Astrocyte (in vitro differentiated cells and primary cell): Measurements from ENCODE around the gene SUGT1.

Experiments
- EZH2 ChIP-seq: IDR thresholded peaks from 2 replicates; pipeline ENCODE4 v1.6.1; 2012; ENCODE audit warnings: mild to moderate bottlenecking, low read length, inconsistent platforms; ENCODE audit not compliant: insufficient read depth
- TF ChIP-seq, protein P1 (sequence below): IDR thresholded peaks from 2 replicates; pipeline ENCODE4 v1.5.1; 2011; ENCODE audit warnings: low read depth, mild to moderate bottlenecking, inconsistent platforms, low read length, moderate library complexity; ENCODE audit not compliant: insufficient read depth

DNA sequence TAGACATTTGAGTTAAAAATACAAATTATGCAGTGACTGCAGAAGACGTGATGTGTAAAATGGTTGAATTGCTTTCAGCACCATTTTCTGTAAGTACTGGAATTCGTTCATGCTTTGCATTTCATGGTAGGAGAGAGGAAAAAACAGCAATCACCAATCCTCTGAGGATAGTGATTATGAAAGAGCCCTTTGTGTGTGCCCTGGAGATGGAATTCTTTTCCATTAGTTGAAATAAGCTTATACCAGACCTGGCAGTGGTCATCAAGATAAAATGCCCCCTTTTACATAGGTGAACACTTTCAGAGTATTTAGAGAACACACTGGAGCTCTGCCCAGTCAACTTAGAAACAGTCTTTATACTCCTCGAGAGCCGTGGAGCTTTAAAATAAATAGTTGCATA lies 85.3 kb downstream of the SUGT1 start:
- no peak for TF ChIP-seq EZH2
- TF ChIP-seq, protein P1, sequence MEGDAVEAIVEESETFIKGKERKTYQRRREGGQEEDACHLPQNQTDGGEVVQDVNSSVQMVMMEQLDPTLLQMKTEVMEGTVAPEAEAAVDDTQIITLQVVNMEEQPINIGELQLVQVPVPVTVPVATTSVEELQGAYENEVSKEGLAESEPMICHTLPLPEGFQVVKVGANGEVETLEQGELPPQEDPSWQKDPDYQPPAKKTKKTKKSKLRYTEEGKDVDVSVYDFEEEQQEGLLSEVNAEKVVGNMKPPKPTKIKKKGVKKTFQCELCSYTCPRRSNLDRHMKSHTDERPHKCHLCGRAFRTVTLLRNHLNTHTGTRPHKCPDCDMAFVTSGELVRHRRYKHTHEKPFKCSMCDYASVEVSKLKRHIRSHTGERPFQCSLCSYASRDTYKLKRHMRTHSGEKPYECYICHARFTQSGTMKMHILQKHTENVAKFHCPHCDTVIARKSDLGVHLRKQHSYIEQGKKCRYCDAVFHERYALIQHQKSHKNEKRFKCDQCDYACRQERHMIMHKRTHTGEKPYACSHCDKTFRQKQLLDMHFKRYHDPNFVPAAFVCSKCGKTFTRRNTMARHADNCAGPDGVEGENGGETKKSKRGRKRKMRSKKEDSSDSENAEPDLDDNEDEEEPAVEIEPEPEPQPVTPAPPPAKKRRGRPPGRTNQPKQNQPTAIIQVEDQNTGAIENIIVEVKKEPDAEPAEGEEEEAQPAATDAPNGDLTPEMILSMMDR = no peak
